Lower leg skin (tissue), 4 donors: ENCODE measurements around the gene FAM151A. TPM values are rescaled to one million over a fixed set of nuclear protein-coding genes. Genes with fewer than 3 reads are reported as not detected.

Experiments
- DNase-seq, 2 donors: peaks; one replicate each; pipeline ENCODE4 v3.0.0-alpha.2; 2019; ENCODE audit warnings: low spot score in 2 of 2
- H3K4me3 ChIP-seq: fragments of 200-600 bp; sonication (generic); 2 replicates; pipeline ENCODE4 v1.5.1; 2017; ENCODE audit warnings: mild to moderate bottlenecking, low read depth; ENCODE audit not compliant: poor library complexity, severe bottlenecking
- CTCF ChIP-seq, 3 donors: fragments of 450-650 bp; IDR thresholded peaks; one replicate each; pipeline ENCODE4 v1.5.1; 2016; ENCODE audit warnings: antibody characterized with exemption in 3 of 3, mild to moderate bottlenecking in 3 of 3, moderate library complexity in 2 of 3
- POLR2A ChIP-seq, 2 donors: fragments of 450-650 bp; IDR thresholded peaks; one replicate each; pipeline ENCODE4 v1.6.1; 2016 to 2017; ENCODE audit warnings: antibody characterized with exemption in 2 of 2, mild to moderate bottlenecking in 1 of 2, moderate library complexity in 1 of 2
- WGBS, 2 donors: methylation state at CpG; one replicate each; pipeline ENCODE4 v1.1.5; 2018; 5-methylcytosine and 5-hydroxymethylcytosine counted together
- intact Hi-C: fragments of 100-400 bp; cut with DNase I; formaldehyde crosslinking; loops from one replicate; pipeline ENCODE4 v1.15.0; 2023; ENCODE audit warnings: low total_unique reads
- total RNA-seq, 4 donors: library from RNA; depleted of rRNA; stranded (reverse); fragments of >200 nt; gene quantifications; one replicate each; pipeline ENCODE4 v1.1.0, GENCODE V29; 2016

The FAM151A gene
- total RNA-seq, 4 donors from 2014 or later, result not detected

GRCh38 chr1:54596756-54597155 lies 26.6 kb downstream of the FAM151A start:
- no peak overlapping the region for H3K4me3 ChIP-seq
- TF ChIP-seq POLR2A (IDR thresholded peaks at IDR 0.05) (no peak), CTCF (IDR thresholded peaks at IDR 0.05) (no peak)
- intact Hi-C loops, result no loop called here
- WGBS, 2 donors, result 85 to 87% methylated on average over 3 of the region's 3 CpGs
- DNase-seq, result no peak

- no peak for DNase-seq
- WGBS, 2 donors, result 98% methylated on average over 3 of the region's 3 CpGs
- intact Hi-C loops, result no loop called here
- TF ChIP-seq CTCF (IDR thresholded peaks at IDR 0.05), result no peak
- no peak for TF ChIP-seq POLR2A (IDR thresholded peaks at IDR 0.05)
- H3K4me3 ChIP-seq, result no peak overlapping the region
Measured at GRCh38 chr1:54595956-54596498, 27.3 kb downstream of the FAM151A start.

- intact Hi-C loops, result no loop called here
- H3K4me3 ChIP-seq, result no peak overlapping the region
- no peak for DNase-seq
- WGBS, 2 donors, result 97% methylated on average over 16 of the region's 16 CpGs
- no peak for TF ChIP-seq CTCF (IDR thresholded peaks at IDR 0.05)
- no peak for TF ChIP-seq POLR2A (IDR thresholded peaks at IDR 0.05)
Measured at GRCh38 chr1:54594463-54594862, 28.9 kb downstream of the FAM151A start.

- intact Hi-C loops, result no loop called here
- no peak overlapping the region for H3K4me3 ChIP-seq
- 85 to 89% methylated on average over 10 of the region's 10 CpGs for WGBS, 2 donors
- TF ChIP-seq CTCF (IDR thresholded peaks at IDR 0.05) (no peak), POLR2A (IDR thresholded peaks at IDR 0.05) (no peak)
- DNase-seq, result no peak
Measured at GRCh38 chr1:54593571-54594160, 29.7 kb downstream of the FAM151A start.

- intact Hi-C loops, result no loop called here
- WGBS, 2 donors, result 86 to 95% methylated on average over 4 to 5 of the region's 5 CpGs
- TF ChIP-seq POLR2A (IDR thresholded peaks at IDR 0.05) (no peak), CTCF (IDR thresholded peaks at IDR 0.05) (no peak)
Measured at GRCh38 chr1:54591127-54591756, 32.1 kb downstream of the FAM151A start.

More at GRCh38 chr1:54591127-54591756, 32.1 kb downstream of the FAM151A start:
- no peak overlapping the region for H3K4me3 ChIP-seq
- DNase-seq, result no peak
